HUES6 (cell line): ENCODE results near the gene DTYMK.

Experiments used
- H3K27ac ChIP-seq: 2 replicates; pipeline ENCODE4 v1.7.0; 2013; ENCODE audit warnings: low read depth, mild to moderate bottlenecking, low read length, inconsistent platforms
- H3K27me3 ChIP-seq: 2 replicates; pipeline ENCODE4 v1.6.1; 2013; ENCODE audit warnings: low read length; ENCODE audit not compliant: control insufficient read depth, insufficient read depth
- H3K36me3 ChIP-seq: 2 replicates; pipeline ENCODE4 v1.6.1; 2013; ENCODE audit warnings: low read length; ENCODE audit not compliant: control insufficient read depth, insufficient read depth
- H3K4me1 ChIP-seq: 2 replicates; pipeline ENCODE4 v1.6.1; 2013; ENCODE audit warnings: low read length; ENCODE audit not compliant: control insufficient read depth, insufficient read depth
- H3K4me3 ChIP-seq: 2 replicates; pipeline ENCODE4 v1.5.1; 2013; ENCODE audit warnings: low read depth, low read length
- H3K9ac ChIP-seq: one replicate; pipeline ENCODE4 v1.6.1; 2013; ENCODE audit warnings: mild to moderate bottlenecking, low read length
- H3K9me3 ChIP-seq: 2 replicates; pipeline ENCODE4 v1.6.1; 2013; ENCODE audit warnings: low read depth, low read length; ENCODE audit not compliant: control insufficient read depth, insufficient read depth

DTYMK gene

DNA sequence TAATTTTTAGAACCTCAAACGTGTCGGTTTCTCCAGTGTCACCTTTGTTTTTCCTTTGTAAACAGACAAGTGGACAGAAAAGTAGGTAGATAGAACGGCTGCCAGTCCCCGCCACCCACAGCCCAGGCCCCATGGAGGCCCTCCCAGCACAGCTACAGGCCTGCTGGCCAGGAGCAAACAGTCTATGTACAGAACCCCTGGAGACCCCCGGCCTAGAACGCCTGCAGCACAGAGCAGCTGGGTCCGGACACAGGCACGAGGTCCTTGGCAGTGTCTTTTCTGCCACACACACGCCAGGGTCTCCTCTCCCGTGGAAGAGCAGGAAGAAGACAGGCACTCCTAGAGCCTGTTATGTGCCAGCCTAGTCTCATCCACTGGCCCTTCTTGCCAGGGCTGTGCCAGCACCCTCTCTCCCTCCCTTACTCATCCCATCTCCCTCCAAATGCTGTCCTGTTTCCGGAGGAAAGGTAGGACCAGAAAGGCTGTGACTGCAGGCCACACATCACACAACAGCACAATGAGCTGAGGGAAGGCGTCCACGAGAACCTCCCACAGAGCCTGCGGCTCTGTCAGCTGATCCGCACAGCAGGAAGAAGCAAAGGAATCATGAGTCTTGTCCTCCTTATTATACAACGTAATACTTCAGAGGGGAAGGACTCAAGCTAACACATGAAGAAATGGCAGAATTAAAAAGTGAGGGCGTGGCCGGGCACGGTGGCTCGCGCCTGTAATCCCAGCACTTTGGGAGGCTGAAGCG, 7.7 kb downstream of the DTYMK start:
- H3K27me3 ChIP-seq, result no peaks in the 10 kb centered on the region
- no peak overlapping the region for H3K4me3 ChIP-seq
- no peaks in the 10 kb centered on the region for H3K9me3 ChIP-seq
- no peaks in the 10 kb centered on the region for H3K4me1 ChIP-seq
- H3K36me3 ChIP-seq, result peaks cover 93% of the 10 kb centered on the region
- no peak overlapping the region for H3K9ac ChIP-seq
- no peak overlapping the region for H3K27ac ChIP-seq

DNA sequence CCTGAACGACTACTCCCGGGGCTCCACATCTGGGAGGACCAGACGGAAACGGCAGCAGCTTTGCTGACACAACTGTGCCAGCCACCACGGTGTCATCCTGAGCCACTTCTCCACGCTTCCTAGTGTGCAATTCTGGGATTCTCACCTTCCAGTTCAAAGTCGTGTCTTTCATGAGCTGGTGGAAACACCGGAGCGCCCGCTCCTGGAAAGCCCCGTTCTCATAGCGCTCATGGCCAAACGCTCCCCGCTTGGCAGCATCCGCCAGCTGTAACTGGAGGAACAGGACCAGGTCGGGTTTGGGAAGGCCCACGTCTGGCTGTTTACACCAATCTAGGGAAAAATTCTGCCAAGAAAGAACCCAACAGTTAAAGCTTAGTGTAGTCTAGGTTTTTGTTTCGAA, 8.3 kb downstream of the DTYMK start:
- no peak overlapping the region for H3K9ac ChIP-seq
- no peak overlapping the region for H3K27ac ChIP-seq
- no peaks in the 10 kb centered on the region for H3K27me3 ChIP-seq
- no peak overlapping the region for H3K4me3 ChIP-seq
- no peaks in the 10 kb centered on the region for H3K9me3 ChIP-seq
- H3K4me1 ChIP-seq, result no peaks in the 10 kb centered on the region
- H3K36me3 ChIP-seq, result peaks cover 88% of the 10 kb centered on the region

DNA sequence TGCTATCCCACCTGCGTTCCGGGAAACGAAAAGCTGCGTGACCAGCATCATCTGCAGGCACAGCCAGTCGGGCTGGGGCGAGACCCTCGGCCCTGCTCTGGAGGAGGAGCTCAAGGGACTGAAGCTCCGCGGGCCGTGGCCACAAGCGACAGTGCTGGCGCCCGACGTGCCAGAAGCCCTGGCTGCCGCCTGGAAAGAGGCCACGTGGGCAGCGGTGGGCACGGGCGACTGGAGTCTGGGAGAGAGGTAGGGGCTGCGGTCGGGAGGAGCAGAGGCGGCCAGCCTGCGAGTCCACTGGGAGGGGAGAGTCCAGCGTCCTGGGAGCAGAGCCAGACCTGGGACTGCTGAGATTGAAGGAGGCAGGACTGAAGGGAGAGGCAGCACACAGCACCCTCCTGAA, 9.2 kb downstream of the DTYMK start:
- Histone ChIP-seq H3K9ac (no peak overlapping the region), H3K4me3 (no peak overlapping the region), H3K27me3 (no peaks in the 10 kb centered on the region), H3K9me3 (no peaks in the 10 kb centered on the region), H3K27ac (no peak overlapping the region), H3K4me1 (no peaks in the 10 kb centered on the region), H3K36me3 (peaks cover 88% of the 10 kb centered on the region)

DNA sequence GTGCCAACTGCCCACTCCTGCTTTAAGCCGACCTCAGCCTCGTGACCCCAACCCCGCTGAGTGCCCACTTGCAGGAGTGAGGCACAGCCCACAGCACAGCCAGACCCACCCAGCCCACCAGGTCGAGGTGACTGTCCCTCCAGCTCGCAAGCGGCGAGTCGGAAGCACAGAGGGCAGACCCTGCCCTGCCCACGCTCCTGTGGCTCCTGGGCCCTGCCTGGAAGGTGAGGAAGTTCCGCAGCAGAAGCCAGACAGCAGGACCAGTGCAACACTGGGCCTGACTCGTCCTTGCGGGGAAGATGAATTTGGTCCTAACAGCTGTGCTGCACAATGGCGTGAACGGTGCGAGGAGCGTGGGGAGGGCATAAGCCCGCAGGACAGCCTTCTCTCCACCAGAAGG, 9.9 kb downstream of the DTYMK start:
- peaks cover 88% of the 10 kb centered on the region for H3K36me3 ChIP-seq

DNA sequence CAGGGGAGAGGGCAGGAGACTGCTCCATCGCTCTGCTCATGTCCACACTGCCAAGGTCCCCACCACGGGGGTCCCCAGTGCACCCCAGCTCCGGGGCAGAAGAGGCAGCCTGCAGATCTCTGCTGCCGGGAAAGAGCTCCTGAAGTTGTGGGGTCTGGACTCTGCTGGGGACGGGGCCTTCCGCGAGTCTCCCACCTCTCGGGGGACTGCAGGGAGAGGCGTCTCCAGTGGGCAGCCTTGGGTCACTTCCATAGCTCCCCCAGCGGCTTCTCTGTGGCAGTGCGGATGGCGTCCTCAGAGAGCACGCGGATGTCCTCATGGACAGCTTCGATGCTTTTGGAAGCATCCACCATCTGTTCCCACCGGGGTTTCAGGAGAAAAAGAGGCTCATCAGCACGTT, 10.7 kb downstream of the DTYMK start:
- no peak overlapping the region for H3K9ac ChIP-seq
- no peak overlapping the region for H3K27ac ChIP-seq
- H3K9me3 ChIP-seq, result no peaks in the 10 kb centered on the region
- H3K4me1 ChIP-seq, result no peaks in the 10 kb centered on the region
- peaks cover 88% of the 10 kb centered on the region for H3K36me3 ChIP-seq
- no peak overlapping the region for H3K4me3 ChIP-seq
- no peaks in the 10 kb centered on the region for H3K27me3 ChIP-seq

More for the DNA sequence above, 9.9 kb downstream of the DTYMK start:
- Histone ChIP-seq H3K27ac (no peak overlapping the region), H3K4me1 (no peaks in the 10 kb centered on the region), H3K4me3 (no peak overlapping the region), H3K27me3 (no peaks in the 10 kb centered on the region), H3K9me3 (no peaks in the 10 kb centered on the region), H3K9ac (no peak overlapping the region)

DNA sequence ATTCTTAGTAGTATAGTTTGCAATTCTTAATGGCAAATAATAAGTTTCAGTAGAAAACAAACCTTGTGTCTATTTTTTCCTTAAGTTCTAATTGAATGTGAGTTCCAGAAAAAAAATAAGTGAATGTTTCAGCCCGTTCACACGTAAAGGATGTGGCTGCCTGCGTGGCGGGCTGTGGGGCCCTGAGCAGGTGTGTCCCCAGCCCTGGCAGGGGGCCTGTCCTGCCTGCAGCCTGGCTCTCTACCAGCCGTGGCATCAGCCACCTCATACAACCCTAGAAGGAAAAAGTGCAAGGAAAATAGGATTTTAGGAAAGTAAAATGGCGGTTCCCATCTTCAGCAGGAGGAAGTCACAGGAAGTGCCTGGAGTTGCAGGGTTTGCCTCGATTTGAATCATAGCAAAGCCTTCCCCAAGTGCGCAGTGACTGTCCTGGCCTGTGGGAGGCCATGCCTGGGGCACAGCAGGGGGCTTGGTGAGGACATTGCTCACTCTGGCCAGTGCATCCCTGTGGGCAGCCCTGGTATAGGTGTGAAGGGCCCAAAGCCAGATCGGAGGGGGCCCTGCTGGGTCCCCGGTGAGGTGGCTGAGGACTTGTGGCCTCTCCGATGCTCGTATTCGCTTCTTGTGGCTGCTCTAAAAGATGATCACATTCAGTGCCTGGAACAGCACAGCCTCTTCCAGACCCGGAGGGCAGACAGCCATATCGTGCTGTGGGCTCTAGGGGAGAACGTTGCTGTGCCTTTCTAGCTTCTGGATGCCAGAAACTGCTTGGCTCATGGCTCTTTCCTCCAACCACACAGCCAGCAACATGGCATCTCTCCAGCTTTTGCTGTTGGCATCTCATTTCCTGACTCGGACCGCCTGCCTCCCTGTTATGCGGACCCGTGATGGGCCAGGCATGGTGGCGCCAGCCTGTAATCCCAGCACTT, 12.6 kb downstream of the DTYMK start:
- Histone ChIP-seq H3K9me3 (no peaks in the 10 kb centered on the region), H3K4me1 (no peaks in the 10 kb centered on the region), H3K9ac (no peak overlapping the region), H3K36me3 (peaks cover 90% of the 10 kb centered on the region), H3K27ac (no peak overlapping the region), H3K4me3 (no peak overlapping the region), H3K27me3 (no peaks in the 10 kb centered on the region)

DNA sequence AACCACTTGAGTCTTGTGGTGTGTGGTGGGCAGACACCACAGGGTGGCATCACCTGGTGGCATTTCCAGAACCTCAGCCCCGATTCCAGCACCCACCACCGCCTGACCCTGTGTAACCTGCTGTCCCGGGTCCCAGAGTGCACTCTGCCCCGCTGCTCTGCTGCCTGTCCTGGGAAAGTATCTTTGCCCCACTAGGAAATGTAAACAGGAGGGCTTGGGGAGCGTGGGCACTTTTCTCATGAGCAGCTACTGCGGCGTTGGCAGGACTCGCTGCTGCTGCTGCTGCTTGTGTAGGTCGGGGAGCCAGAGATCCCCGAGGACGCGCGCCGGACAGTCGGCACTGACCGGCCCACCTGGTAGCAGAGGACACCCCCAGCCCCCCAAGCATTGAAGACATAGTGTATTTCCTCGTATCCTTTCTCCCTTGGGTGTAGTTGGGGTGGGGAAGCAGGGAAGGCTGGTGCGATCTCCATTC, 13.4 kb downstream of the DTYMK start:
- Histone ChIP-seq H3K9me3 (no peaks in the 10 kb centered on the region), H3K27ac (no peak overlapping the region), H3K27me3 (no peaks in the 10 kb centered on the region), H3K4me3 (no peak overlapping the region), H3K4me1 (no peaks in the 10 kb centered on the region), H3K36me3 (peaks cover 90% of the 10 kb centered on the region), H3K9ac (no peak overlapping the region)

DNA sequence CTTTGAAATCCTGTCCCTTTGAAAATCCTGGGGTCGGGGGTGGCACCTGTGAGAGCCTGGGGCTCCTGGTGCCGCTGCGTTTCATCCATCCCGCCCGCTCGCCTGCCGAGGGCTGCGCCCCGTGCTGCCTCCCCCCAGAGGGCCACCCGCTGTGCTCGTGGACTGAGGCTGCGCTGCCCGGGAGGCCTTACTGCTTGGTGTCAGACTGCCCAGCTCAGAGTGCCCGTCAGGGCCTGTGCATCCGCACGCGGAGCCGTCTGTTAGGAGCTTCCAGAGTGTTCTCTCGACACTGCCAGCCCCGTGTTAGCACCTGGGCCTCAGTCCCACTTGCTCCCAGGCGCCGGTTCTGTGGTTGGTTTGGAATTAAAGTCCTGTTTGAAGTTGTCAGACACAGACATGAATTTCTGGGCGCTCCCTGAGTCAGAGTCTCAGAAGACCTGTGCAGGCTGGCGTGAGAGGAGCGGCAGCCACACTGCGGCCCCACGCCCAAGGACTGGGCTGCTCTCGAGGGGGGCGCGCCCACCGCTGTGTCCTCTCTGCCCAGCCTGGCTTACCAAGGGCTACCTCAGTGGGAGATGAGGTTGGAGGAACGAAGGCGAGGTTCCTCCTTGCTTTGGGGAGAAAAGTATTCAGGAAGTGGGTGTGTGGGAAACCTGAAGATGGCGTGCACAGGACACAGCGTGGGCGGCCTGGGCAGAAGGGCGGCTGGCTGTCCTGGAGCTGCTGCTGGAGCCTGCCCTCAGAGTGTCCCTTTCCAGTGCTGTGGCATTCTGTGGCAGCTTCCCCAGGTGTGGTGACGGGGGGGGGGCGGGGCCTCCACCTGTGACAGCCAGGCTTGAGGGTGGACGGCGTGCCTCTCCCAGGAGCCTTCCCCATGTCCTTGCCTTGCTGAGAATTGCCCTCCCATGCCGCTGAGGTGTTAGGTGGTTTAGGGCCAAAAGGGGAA, 14.1 kb downstream of the DTYMK start:
- no peak overlapping the region for H3K27ac ChIP-seq
- no peaks in the 10 kb centered on the region for H3K27me3 ChIP-seq
- H3K9ac ChIP-seq, result no peak overlapping the region
- H3K4me3 ChIP-seq, result no peak overlapping the region
- no peaks in the 10 kb centered on the region for H3K9me3 ChIP-seq
- H3K4me1 ChIP-seq, result no peaks in the 10 kb centered on the region
- H3K36me3 ChIP-seq, result peaks cover 90% of the 10 kb centered on the region

DNA sequence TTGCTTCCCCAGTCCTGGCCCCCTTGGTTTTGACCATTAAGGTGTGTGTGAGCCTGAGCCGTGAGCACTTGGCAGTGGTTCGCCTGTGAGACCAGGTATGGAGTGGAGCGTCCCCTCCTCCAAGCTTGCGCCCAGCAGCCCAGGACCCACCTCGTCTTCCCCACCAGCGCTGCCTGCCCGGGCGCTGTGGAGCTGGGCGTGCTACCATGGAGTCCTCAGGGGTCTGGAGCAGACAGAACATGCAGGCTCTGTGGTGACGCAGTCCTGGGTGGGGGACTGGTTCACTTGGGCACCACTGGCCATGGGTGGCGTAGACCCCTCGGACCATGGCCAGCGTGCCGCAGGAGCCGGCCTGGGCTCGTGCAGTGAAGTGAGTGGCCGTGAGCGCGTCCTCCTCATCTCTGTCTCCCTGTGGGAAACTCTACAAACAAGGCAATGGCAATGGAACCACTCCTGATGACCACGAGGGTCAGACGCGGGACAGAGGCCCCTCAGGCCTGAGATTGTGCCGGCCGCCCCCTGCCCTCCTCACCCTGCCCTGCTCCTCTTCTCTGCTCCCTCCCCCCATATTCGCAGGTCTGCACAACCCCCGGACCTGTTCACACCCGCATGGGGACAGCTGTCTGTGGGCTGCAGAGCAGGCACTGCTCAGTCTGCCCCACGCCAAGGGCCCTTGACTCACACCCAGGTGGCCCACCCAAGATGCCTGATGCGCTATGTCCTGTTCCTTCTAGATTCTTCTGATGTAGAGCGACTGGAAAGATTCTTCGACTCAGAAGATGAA, 15.0 kb downstream of the DTYMK start:
- Histone ChIP-seq H3K4me3 (no peak overlapping the region), H3K27ac (no peak overlapping the region), H3K9ac (no peak overlapping the region), H3K9me3 (no peaks in the 10 kb centered on the region), H3K27me3 (no peaks in the 10 kb centered on the region), H3K4me1 (no peaks in the 10 kb centered on the region), H3K36me3 (peaks cover 87% of the 10 kb centered on the region)
